ENCODE data around the gene NUCB1. TPM values are rescaled to one million over a fixed set of nuclear protein-coding genes. Genes with fewer than 3 reads are reported as not detected.
A peak's percentile ranks its signal among the peaks of the same experiment; 100 is the strongest.
"Not testable (repeated sequence)": the region's sequence is repeated elsewhere in the genome, so short reads cannot be mapped to it uniquely, and the experiment has no call there.

The NUCB1 gene
- total and polyA plus RNA-seq, 8 donors = 68.9 to 503 (median 123) TPM

- H3K4me1 ChIP-seq = peaks cover 23 to 45% (median 39%) of the 10 kb centered on the region in 4 donors
- no peaks in the 10 kb centered on the region for H3K9me3 ChIP-seq
- peak overlapping the region; percentile 82 to 93 (median 86) for H3K4me3 ChIP-seq
- DNase-seq = peak in 1 of 2 donors; percentile 62
- 5 to 11% (median 7%) methylated on average over 17 to 24 of the region's 24 CpGs for WGBS, 5 donors
- H3K27ac ChIP-seq = peak overlapping the region; percentile 65 to 97 (median 94)
- TF ChIP-seq POLR2A (IDR thresholded peaks at IDR 0.05) (no peak), CTCF (IDR thresholded peaks at IDR 0.05) (no peak), EP300 (IDR thresholded peaks at IDR 0.05) (no peak), POLR2AphosphoS5 (IDR thresholded peaks at IDR 0.05) (no peak)
- intact Hi-C loops (cut with DNase I; ENCODE audit: low total_unique reads) = no loop called here
- peaks cover 11 to 29% (median 22%) of the 10 kb centered on the region in 4 donors for H3K36me3 ChIP-seq
- H3K27me3 ChIP-seq = peaks cover 0 to 5% (median 0%) of the 10 kb centered on the region in 3 donors
Observed at GRCh38 chr19:48900477-48901406, 630 bp downstream of the NUCB1 start.

- H3K27ac ChIP-seq; intact Hi-C loops (cut with DNase I; ENCODE audit: low total_unique reads); H3K9me3 ChIP-seq; H3K27me3 ChIP-seq; DNase-seq: not testable (repeated sequence)
- Histone ChIP-seq H3K4me1 (peaks cover 23 to 38% (median 35%) of the 10 kb centered on the region in 4 donors), H3K36me3 (peaks cover 20 to 44% (median 37%) of the 10 kb centered on the region in 4 donors), H3K4me3 (peak overlapping the region in 1 of 4 donors; percentile 7)
- WGBS, 5 donors = 92 to 98% (median 97%) methylated on average over 7 of the region's 7 CpGs
Observed at GRCh38 chr19:48902291-48902690, 2.2 kb downstream of the NUCB1 start.

- H3K9me3 ChIP-seq; H3K27me3 ChIP-seq; H3K4me3 ChIP-seq; DNase-seq; intact Hi-C loops (cut with DNase I; ENCODE audit: low total_unique reads); H3K27ac ChIP-seq: not testable (repeated sequence)
- Histone ChIP-seq H3K4me1 (peaks cover 23 to 38% (median 35%) of the 10 kb centered on the region in 4 donors), H3K36me3 (peaks cover 25 to 59% (median 52%) of the 10 kb centered on the region in 4 donors)
Observed at GRCh38 chr19:48903788-48904187, 3.7 kb downstream of the NUCB1 start.

- TF ChIP-seq POLR2AphosphoS5 (IDR thresholded peaks at IDR 0.05) (no peak), POLR2A (IDR thresholded peaks at IDR 0.05) (no peak), EP300 (IDR thresholded peaks at IDR 0.05) (no peak), CTCF (IDR thresholded peaks at IDR 0.05) (no peak)
- Histone ChIP-seq H3K27me3 (no peaks in the 10 kb centered on the region), H3K4me3 (no peak overlapping the region), H3K36me3 (peaks cover 43 to 78% (median 71%) of the 10 kb centered on the region in 4 donors), H3K4me1 (peaks cover 19 to 26% (median 25%) of the 10 kb centered on the region in 4 donors), H3K9me3 (no peaks in the 10 kb centered on the region), H3K27ac (no peak overlapping the region)
- DNase-seq = no peak
- intact Hi-C loops (cut with DNase I; ENCODE audit: low total_unique reads) = no loop called here
- WGBS, 5 donors = 94 to 99% (median 95%) methylated on average over 8 to 14 of the region's 14 CpGs
Observed at GRCh38 chr19:48905664-48906063, 5.6 kb downstream of the NUCB1 start.

- no peak for DNase-seq
- WGBS, 5 donors = 97 to 98% (median 97%) methylated on average over 10 of the region's 10 CpGs
Observed at GRCh38 chr19:48906324-48906723, 6.2 kb downstream of the NUCB1 start.

More at GRCh38 chr19:48906324-48906723, 6.2 kb downstream of the NUCB1 start:
- H3K4me1 ChIP-seq = peaks cover 15 to 19% (median 18%) of the 10 kb centered on the region in 4 donors
- H3K27ac ChIP-seq = no peak overlapping the region
- H3K9me3 ChIP-seq = no peaks in the 10 kb centered on the region
- no peak for TF ChIP-seq EP300 (IDR thresholded peaks at IDR 0.05)
- TF ChIP-seq CTCF (IDR thresholded peaks at IDR 0.05) = no peak
- TF ChIP-seq POLR2AphosphoS5 (IDR thresholded peaks at IDR 0.05) = no peak
- no peak for TF ChIP-seq POLR2A (IDR thresholded peaks at IDR 0.05)
- H3K27me3 ChIP-seq = no peaks in the 10 kb centered on the region
- H3K4me3 ChIP-seq = no peak overlapping the region
- intact Hi-C loops (cut with DNase I; ENCODE audit: low total_unique reads) = no loop called here
- peaks cover 49 to 85% (median 77%) of the 10 kb centered on the region in 4 donors for H3K36me3 ChIP-seq

All from stomach (tissue), 9 donors.